K562 (cell line): ENCODE measurements around the gene CCDC181. TPM values are rescaled to one million over a fixed set of nuclear protein-coding genes. Genes with fewer than 3 reads are reported as not detected.
A peak's percentile ranks its signal among the peaks of the same experiment; 100 is the strongest.

Experiments
- ATF7 ChIP-seq: fragments of 450-650 bp; IDR thresholded peaks from 2 replicates; pipeline ENCODE4 v1.7.1; 2014; ENCODE audit warnings: mild to moderate bottlenecking, moderate library complexity
- ESRRB ChIP-seq: fragments of 250-450 bp; sonication (Bioruptor Pico); IDR thresholded peaks from 2 replicates; pipeline ENCODE4 v1.5.0; 2020; ENCODE audit warnings: mild to moderate bottlenecking, moderate library complexity, borderline replicate concordance
- GTF3C2 ChIP-seq: IDR thresholded peaks from 3 replicates; pipeline ENCODE4 v1.6.1; 2011; ENCODE audit warnings: borderline replicate concordance, mild to moderate bottlenecking, moderate library complexity; ENCODE audit not compliant: insufficient read length; ENCODE audit errors: extremely low read depth
- MBD1 ChIP-seq: fragments of 250-450 bp; sonication (Bioruptor Pico); IDR thresholded peaks from 2 replicates; pipeline ENCODE4 v1.8.0; 2022; ENCODE audit warnings: inconsistent platforms
- MBD2 ChIP-seq: sonication (generic); IDR thresholded peaks from 2 replicates; pipeline ENCODE4 v1.6.1; 2016; ENCODE audit warnings: low read depth, borderline replicate concordance
- NCOA1 ChIP-seq: fragments of 450-650 bp; IDR thresholded peaks from 2 replicates; pipeline ENCODE4 v1.6.1; 2016; ENCODE audit warnings: low read depth
- NRF1 ChIP-seq, 2 experiments: fragments of 450-650 bp; IDR thresholded peaks in 1 of 2; conservative IDR thresholded peaks in 1 of 2; 2 replicates each; pipeline ENCODE4 v1.6.1; 2014; ENCODE audit warnings: mild to moderate bottlenecking in 2 of 2
- RAD21 ChIP-seq, 2 experiments: fragments of 250-450 bp in 1 of 2; fragments of 450-650 bp in 1 of 2; sonication (Bioruptor Pico) in 1 of 2; formaldehyde crosslinking in 1 of 2; IDR thresholded peaks in 1 of 2; conservative IDR thresholded peaks in 1 of 2; 2 replicates each; pipeline versions ENCODE4 v1.4.0 to v1.8.0; 2020 to 2022; ENCODE audit warnings: mild to moderate bottlenecking in 2 of 2, moderate library complexity in 1 of 2
- SAFB2 ChIP-seq: fragments of 200-400 bp; formaldehyde crosslinking; IDR thresholded peaks from 2 replicates; pipeline ENCODE4 v1.6.1; 2018; ENCODE audit warnings: borderline replicate concordance, low read length, low read depth, moderate library complexity; ENCODE audit not compliant: severe bottlenecking
- TEAD1 ChIP-seq, 2 experiments: fragments of 450-650 bp in 1 of 2; sonication (generic) in 1 of 2; formaldehyde crosslinking; IDR thresholded peaks; 2 replicates each; pipeline versions ENCODE4 v1.4.0 to v1.8.0; 2020 to 2022; ENCODE audit warnings: mild to moderate bottlenecking in 2 of 2, missing genetic modification reagents in 1 of 2
- ZEB2 ChIP-seq: fragments of 450-650 bp; IDR thresholded peaks from 2 replicates; pipeline ENCODE4 v1.6.1; 2016
- ZFX ChIP-seq: sonication (generic); formaldehyde crosslinking; IDR thresholded peaks from 2 replicates; pipeline ENCODE4 v1.8.0; 2022; ENCODE audit warnings: mild to moderate bottlenecking, missing genetic modification reagents, moderate library complexity
- ZNF609 ChIP-seq: sonication (generic); formaldehyde crosslinking; IDR thresholded peaks from 2 replicates; pipeline ENCODE4 v1.8.1; 2023; ENCODE audit warnings: missing genetic modification reagents, mild to moderate bottlenecking, borderline replicate concordance
- polyA plus RNA-seq, 8 experiments: library from polyadenylated mRNA; depleted of rRNA in 4 of 8; stranded (reverse) in 5 of 8; unstranded in 3 of 8; fragments of >200 nt; fragmentation: Nextera tagmentation in 2 of 8; fragmentation: Illumina TruSeq in 1 of 8; extraction: Ambion mirVana in 2 of 8; extraction: Trizol in 1 of 8; gene quantifications; 2 replicates each; pipeline versions ENCODE4 v1.2.1 to v1.2.3, GENCODE V29; 2011 to 2014; ENCODE audit warnings: inconsistent platforms in 1 of 8, missing spikeins in 1 of 8
- total RNA-seq, 7 experiments: library from RNA; depleted of rRNA in 6 of 7; stranded (reverse); fragments of >200 nt in 6 of 7; fragmentation: Illumina TruSeq in 2 of 7; extraction: Trizol in 2 of 7; gene quantifications; 2 replicates each; pipeline versions ENCODE4 v1.2.1 to v1.2.3, GENCODE V29; 2011 to 2021; ENCODE audit warnings: low replicate concordance in 1 of 7
- TF ChIP-seq, protein P1 (sequence below), 3 experiments: IDR thresholded peaks in 2 of 3; conservative IDR thresholded peaks in 1 of 3; 2 replicates each; pipeline ENCODE4 v1.5.1; 2011 to 2012; ENCODE audit warnings: low read length in 3 of 3, mild to moderate bottlenecking in 3 of 3, control low read depth in 2 of 3, improper control_type of control experiment in 1 of 3, inconsistent platforms in 1 of 3, low read depth in 1 of 3, mixed read lengths in 1 of 3, moderate library complexity in 1 of 3; ENCODE audit not compliant: insufficient read depth in 2 of 3

Gene CCDC181
- total and polyA plus RNA-seq, 9 of the 15 experiments (the other 6 are each of a cell fraction or from before 2014, with no cell fraction given): 0.04 to 0.14 TPM; not detected in 7

DNA sequence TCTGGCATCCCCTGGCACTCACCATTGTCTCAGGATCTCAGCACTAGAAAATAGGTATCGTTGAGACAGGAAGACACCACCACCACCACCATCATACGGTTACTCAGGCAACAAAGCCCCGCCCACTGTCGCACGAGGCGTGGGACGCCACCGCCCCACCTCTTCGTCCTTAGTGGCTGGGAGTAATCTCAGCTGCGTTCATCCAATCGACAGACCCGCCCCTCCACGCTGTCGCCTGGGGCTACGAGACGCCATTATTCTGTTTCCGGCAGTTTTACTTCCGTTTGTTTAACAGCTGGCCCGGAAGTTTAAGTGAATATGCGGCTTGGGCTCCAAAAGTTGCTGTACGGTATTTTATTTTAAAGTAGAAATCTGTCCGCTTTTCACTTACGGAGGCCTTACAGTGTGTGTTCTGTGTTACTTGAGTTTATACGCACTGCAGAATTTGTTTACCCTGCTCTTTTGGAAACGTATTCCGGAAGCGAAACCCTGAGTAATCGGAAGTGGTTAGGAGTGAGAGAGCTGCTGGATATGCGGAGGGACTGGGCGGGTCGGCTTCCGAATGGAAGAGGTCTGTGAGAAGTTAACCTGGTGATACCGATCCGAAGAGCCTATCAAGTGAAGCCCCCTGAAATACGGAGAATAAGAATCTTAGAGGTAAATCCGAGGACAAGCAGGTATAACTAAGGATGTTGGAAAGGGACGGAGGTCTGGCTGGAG lies 59.4 kb downstream of the CCDC181 start, which contains the start of the genes BLZF1 and NME7 (continued):
- TF ChIP-seq MBD1 (no peak), ZNF609 (CRISPR knock-in tag) (no peak), GTF3C2 (no peak), ZEB2 (no peak; the same call in 1 of the 2 replicates), SAFB2 (no peak), ATF7 (peak; percentile 89), TEAD1 (CRISPR knock-in tag; IDR thresholded peaks at IDR 0.05) (0 out of 4 replicates have a peak, but pooled peaks of 1 of the 2 experiments have one; percentile 48), ESRRB (CRISPR knock-in tag) (no peak; the same call in 1 of the 2 replicates), NRF1 (conservative IDR thresholded peaks at IDR 0.05 in 1 of 2, IDR thresholded peaks at IDR 0.05 in 1 of 2) (peak; percentile 60 to 67), RAD21 (CRISPR knock-in tag; conservative IDR thresholded peaks at IDR 0.05 in 1 of 2, IDR thresholded peaks at IDR 0.05 in 1 of 2) (no peak; a peak in 1 of 4 replicates), MBD2 (no peak; the same call in 1 of the 2 replicates), NCOA1 (peak; percentile 65; the same call in 1 of the 2 replicates), ZFX (CRISPR knock-in tag) (no peak)
- TF ChIP-seq, protein P1, sequence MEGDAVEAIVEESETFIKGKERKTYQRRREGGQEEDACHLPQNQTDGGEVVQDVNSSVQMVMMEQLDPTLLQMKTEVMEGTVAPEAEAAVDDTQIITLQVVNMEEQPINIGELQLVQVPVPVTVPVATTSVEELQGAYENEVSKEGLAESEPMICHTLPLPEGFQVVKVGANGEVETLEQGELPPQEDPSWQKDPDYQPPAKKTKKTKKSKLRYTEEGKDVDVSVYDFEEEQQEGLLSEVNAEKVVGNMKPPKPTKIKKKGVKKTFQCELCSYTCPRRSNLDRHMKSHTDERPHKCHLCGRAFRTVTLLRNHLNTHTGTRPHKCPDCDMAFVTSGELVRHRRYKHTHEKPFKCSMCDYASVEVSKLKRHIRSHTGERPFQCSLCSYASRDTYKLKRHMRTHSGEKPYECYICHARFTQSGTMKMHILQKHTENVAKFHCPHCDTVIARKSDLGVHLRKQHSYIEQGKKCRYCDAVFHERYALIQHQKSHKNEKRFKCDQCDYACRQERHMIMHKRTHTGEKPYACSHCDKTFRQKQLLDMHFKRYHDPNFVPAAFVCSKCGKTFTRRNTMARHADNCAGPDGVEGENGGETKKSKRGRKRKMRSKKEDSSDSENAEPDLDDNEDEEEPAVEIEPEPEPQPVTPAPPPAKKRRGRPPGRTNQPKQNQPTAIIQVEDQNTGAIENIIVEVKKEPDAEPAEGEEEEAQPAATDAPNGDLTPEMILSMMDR (IDR thresholded peaks at IDR 0.05 in 2 of 3, conservative IDR thresholded peaks at IDR 0.05 in 1 of 3; ENCODE audit: insufficient read depth in 2 of 3, low read depth in 1 of 3, low read length in 3 of 3): no peak
